Astrocyte (in vitro differentiated cells and primary cell): ENCODE data around the gene FAM13A. TPM values are rescaled to one million over a fixed set of nuclear protein-coding genes. Genes with fewer than 3 reads are reported as not detected.

Experiments
- DNase-seq: peaks from one replicate; pipeline ENCODE4 v3.0.0-alpha.2; 2010; ENCODE audit warnings: low read depth
- FAIRE-seq: peaks from 2 replicates; lab custom pipeline; 2011; peaks lifted over from hg19 to GRCh38; lab: Jason Lieb, UNC
- H2AFZ ChIP-seq: 2 replicates; pipeline ENCODE4 v1.6.0; 2012; ENCODE audit warnings: low read depth, low read length, inconsistent platforms
- H3K27ac ChIP-seq: 2 replicates; pipeline ENCODE4 v1.5.1; 2011; ENCODE audit warnings: low read depth, low read length, inconsistent platforms
- H3K27me3 ChIP-seq: 2 replicates; pipeline ENCODE4 v1.6.0; 2011; ENCODE audit warnings: low read length, inconsistent platforms; ENCODE audit not compliant: insufficient read depth
- H3K36me3 ChIP-seq: 2 replicates; pipeline ENCODE4 v1.5.1; 2011; ENCODE audit warnings: low read length, inconsistent platforms; ENCODE audit not compliant: insufficient read depth
- H3K4me1 ChIP-seq: 2 replicates; pipeline ENCODE4 v1.5.1; 2011; ENCODE audit warnings: low read length, inconsistent platforms; ENCODE audit not compliant: insufficient read depth
- H3K4me2 ChIP-seq: 2 replicates; pipeline ENCODE4 v1.6.0; 2012; ENCODE audit warnings: low read length, inconsistent platforms
- H3K4me3 ChIP-seq: 2 replicates; pipeline ENCODE4 v1.5.1; 2011; ENCODE audit warnings: low read depth, mild to moderate bottlenecking, low read length, inconsistent platforms; ENCODE audit not compliant: insufficient read depth
- H3K79me2 ChIP-seq: 2 replicates; pipeline ENCODE4 v1.6.0; 2012; ENCODE audit warnings: mild to moderate bottlenecking, low read length, inconsistent platforms; ENCODE audit not compliant: insufficient read depth
- H3K9ac ChIP-seq: 2 replicates; pipeline ENCODE4 v1.6.0; 2012; ENCODE audit warnings: mild to moderate bottlenecking, low read length, inconsistent platforms
- H3K9me3 ChIP-seq: 2 replicates; pipeline ENCODE4 v1.5.1; 2012; ENCODE audit warnings: low read depth, mild to moderate bottlenecking, low read length, inconsistent platforms; ENCODE audit not compliant: insufficient read depth
- H4K20me1 ChIP-seq: 2 replicates; pipeline ENCODE4 v1.6.0; 2012; ENCODE audit warnings: low read length, inconsistent platforms; ENCODE audit not compliant: insufficient read depth
- H3K27ac Mint-ChIP-seq: one replicate; pipeline ENCODE4 v1.8.0; 2021; ENCODE audit warnings: mild to moderate bottlenecking, mixed read lengths; ENCODE audit not compliant: unreplicated experiment
- H3K27me3 Mint-ChIP-seq: one replicate; pipeline ENCODE4 v1.8.0; 2021; ENCODE audit warnings: low read depth, mixed read lengths; ENCODE audit not compliant: unreplicated experiment
- H3K36me3 Mint-ChIP-seq: one replicate; pipeline ENCODE4 v1.8.0; 2021; ENCODE audit warnings: low read depth, mixed read lengths; ENCODE audit not compliant: unreplicated experiment
- H3K4me1 Mint-ChIP-seq: one replicate; pipeline ENCODE4 v1.8.0; 2021; ENCODE audit warnings: low read depth, mixed read lengths; ENCODE audit not compliant: unreplicated experiment
- H3K4me3 Mint-ChIP-seq: one replicate; pipeline ENCODE4 v1.8.0; 2021; ENCODE audit warnings: mild to moderate bottlenecking, moderate library complexity, mixed read lengths; ENCODE audit not compliant: unreplicated experiment
- H3K9me3 Mint-ChIP-seq: one replicate; pipeline ENCODE4 v1.8.0; 2021; ENCODE audit warnings: mild to moderate bottlenecking, mixed read lengths; ENCODE audit not compliant: unreplicated experiment
- EZH2 ChIP-seq: IDR thresholded peaks from 2 replicates; pipeline ENCODE4 v1.6.1; 2012; ENCODE audit warnings: mild to moderate bottlenecking, low read length, inconsistent platforms; ENCODE audit not compliant: insufficient read depth
- total RNA-seq: library from RNA; stranded (reverse); gene quantifications from 2 replicates; pipeline ENCODE4 v1.2.1, GENCODE V29; 2021
- TF ChIP-seq, protein P1 (sequence below): IDR thresholded peaks from 2 replicates; pipeline ENCODE4 v1.5.1; 2011; ENCODE audit warnings: low read depth, mild to moderate bottlenecking, inconsistent platforms, low read length, moderate library complexity; ENCODE audit not compliant: insufficient read depth

FAM13A gene
- total RNA-seq, 1 donor from 2014 or later, result 12.0 TPM

DNA sequence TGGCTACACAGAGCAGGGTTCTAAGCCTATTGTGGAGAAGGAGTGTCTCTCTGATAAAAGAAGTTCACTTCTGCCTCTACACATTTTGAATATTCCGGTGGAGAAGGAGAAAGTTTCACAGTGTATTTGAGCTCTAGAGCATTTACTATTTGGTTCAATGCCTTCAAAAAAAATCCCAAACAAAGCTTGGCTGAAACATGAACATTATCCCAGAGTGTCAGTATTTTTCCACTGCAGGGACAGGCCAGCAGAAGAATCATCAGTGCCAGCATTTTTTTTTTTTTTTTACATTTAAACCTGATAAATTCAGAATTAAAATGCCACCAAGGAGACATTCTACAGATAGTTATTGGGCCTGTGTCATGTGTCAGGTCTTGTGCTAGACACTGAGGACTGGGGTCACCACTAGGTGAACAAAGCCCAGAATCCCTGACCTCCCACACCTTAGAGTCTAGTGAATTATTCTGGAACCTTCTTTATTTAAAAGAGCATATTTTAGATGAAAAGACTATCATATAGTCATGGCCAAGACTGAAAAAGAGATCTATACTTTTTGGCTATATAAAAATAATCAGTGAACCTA, 311.3 kb downstream of the FAM13A start:
- TF ChIP-seq, protein P1, sequence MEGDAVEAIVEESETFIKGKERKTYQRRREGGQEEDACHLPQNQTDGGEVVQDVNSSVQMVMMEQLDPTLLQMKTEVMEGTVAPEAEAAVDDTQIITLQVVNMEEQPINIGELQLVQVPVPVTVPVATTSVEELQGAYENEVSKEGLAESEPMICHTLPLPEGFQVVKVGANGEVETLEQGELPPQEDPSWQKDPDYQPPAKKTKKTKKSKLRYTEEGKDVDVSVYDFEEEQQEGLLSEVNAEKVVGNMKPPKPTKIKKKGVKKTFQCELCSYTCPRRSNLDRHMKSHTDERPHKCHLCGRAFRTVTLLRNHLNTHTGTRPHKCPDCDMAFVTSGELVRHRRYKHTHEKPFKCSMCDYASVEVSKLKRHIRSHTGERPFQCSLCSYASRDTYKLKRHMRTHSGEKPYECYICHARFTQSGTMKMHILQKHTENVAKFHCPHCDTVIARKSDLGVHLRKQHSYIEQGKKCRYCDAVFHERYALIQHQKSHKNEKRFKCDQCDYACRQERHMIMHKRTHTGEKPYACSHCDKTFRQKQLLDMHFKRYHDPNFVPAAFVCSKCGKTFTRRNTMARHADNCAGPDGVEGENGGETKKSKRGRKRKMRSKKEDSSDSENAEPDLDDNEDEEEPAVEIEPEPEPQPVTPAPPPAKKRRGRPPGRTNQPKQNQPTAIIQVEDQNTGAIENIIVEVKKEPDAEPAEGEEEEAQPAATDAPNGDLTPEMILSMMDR, result no peak
- no peak for TF ChIP-seq EZH2
- Mint-ChIP-seq H3K27me3 (no peaks in the 10 kb centered on the region), H3K36me3 (peaks cover 28% of the 10 kb centered on the region), H3K9me3 (no peaks in the 10 kb centered on the region), H3K27ac (peak overlapping the region; percentile 21), H3K4me1 (peaks cover 29% of the 10 kb centered on the region), H3K4me3 (no peak overlapping the region)
- Histone ChIP-seq H3K27me3 (no peaks in the 10 kb centered on the region), H2AFZ (no peak overlapping the region), H3K4me3 (no peak overlapping the region), H3K27ac (no peak overlapping the region), H3K9me3 (no peaks in the 10 kb centered on the region), H3K4me2 (no peak overlapping the region), H4K20me1 (no peaks in the 10 kb centered on the region), H3K4me1 (peaks cover 15% of the 10 kb centered on the region), H3K9ac (no peak overlapping the region), H3K36me3 (peaks cover 16% of the 10 kb centered on the region), H3K79me2 (no peaks in the 10 kb centered on the region)
- FAIRE-seq (peak; percentile 64), DNase-seq (no peak)

DNA sequence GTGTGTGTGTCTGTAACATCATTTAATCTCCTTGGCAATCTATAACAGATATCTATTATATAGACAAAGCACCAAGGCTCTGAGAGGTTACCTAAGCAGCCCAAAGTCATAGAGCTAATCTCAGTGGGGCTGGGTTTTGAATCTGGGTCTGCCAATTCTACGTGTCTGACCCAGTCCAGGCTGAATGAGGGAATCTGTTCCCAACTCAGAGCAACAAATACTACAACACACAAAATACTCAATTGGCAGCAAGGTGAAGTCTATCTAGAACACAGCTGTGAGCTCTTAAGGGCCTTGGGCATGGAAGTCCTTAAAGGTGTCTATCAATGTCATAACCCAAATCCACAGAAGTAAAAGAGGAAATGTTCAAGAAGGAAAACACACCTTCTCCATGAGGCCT, 311.8 kb downstream of the FAM13A start:
- peaks cover 25% of the 10 kb centered on the region for H3K36me3 Mint-ChIP-seq
- Histone ChIP-seq H3K4me3 (no peak overlapping the region), H3K4me1 (peaks cover 15% of the 10 kb centered on the region), H4K20me1 (no peaks in the 10 kb centered on the region), H3K79me2 (no peaks in the 10 kb centered on the region), H3K4me2 (no peak overlapping the region), H3K27me3 (no peaks in the 10 kb centered on the region), H3K36me3 (peaks cover 16% of the 10 kb centered on the region), H2AFZ (no peak overlapping the region), H3K27ac (no peak overlapping the region), H3K9me3 (no peaks in the 10 kb centered on the region), H3K9ac (no peak overlapping the region)
- DNase-seq, result no peak
- no peak overlapping the region for H3K4me3 Mint-ChIP-seq
- H3K27ac Mint-ChIP-seq, result no peak overlapping the region
- H3K4me1 Mint-ChIP-seq, result peaks cover 29% of the 10 kb centered on the region
- FAIRE-seq, result no peak
- H3K9me3 Mint-ChIP-seq, result no peaks in the 10 kb centered on the region
- H3K27me3 Mint-ChIP-seq, result no peaks in the 10 kb centered on the region
- TF ChIP-seq, protein P1, result no peak
- TF ChIP-seq EZH2, result no peak

DNA sequence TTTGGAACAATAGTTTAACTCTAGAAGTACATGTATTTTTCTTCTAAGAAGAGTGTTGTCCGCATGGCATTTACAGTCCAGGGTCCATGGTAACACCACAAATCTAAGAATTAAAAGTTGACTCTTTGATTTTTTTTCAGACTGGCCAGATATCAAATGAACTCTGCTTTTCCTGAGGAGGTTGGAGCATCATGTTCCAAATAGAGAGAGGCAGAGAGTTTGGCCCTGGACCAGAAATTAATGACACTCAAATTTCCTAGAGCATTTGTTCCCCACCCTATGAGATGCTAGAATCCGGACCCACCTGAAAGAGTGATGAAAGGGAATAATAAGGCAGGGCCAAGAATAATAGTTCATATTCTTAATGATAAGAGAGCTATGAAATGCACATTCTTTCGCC, 312.4 kb downstream of the FAM13A start:
- DNase-seq (no peak), FAIRE-seq (no peak)
- Mint-ChIP-seq H3K27me3 (no peaks in the 10 kb centered on the region), H3K9me3 (no peaks in the 10 kb centered on the region), H3K36me3 (peaks cover 21% of the 10 kb centered on the region), H3K27ac (peak overlapping the region; percentile 89), H3K4me3 (no peak overlapping the region), H3K4me1 (peaks cover 29% of the 10 kb centered on the region)
- Histone ChIP-seq H3K27ac (peak overlapping the region; percentile 83), H3K9me3 (no peaks in the 10 kb centered on the region), H3K9ac (no peak overlapping the region), H3K79me2 (no peaks in the 10 kb centered on the region), H3K4me2 (no peak overlapping the region), H3K36me3 (peaks cover 16% of the 10 kb centered on the region), H4K20me1 (no peaks in the 10 kb centered on the region), H3K4me3 (no peak overlapping the region), H2AFZ (no peak overlapping the region), H3K4me1 (peaks cover 15% of the 10 kb centered on the region), H3K27me3 (no peaks in the 10 kb centered on the region)
- TF ChIP-seq, protein P1, result no peak
- no peak for TF ChIP-seq EZH2
